Calu3 (cell line): ENCODE results near the gene IL31. TPM values are rescaled to one million over a fixed set of nuclear protein-coding genes. Genes with fewer than 3 reads are reported as not detected.

Experiments used
- BruUV-seq: library from RNA; stranded (reverse); fragments of 400-500 nt; replicated peaks from 2 replicates; lab custom pipeline; 2021; lab: Mats Ljungman, UMichigan
- CTCF ChIA-PET: fragments of 300-600 bp; sonication (Branson Sonifier 250); formaldehyde crosslinking; loops from one replicate; lab custom pipeline; 2022; ENCODE audit warnings: antibody characterized with exemption; lab: Charles Lee
- DNase-seq: peaks from one replicate; pipeline ENCODE4 v3.0.0; 2022
- H3K27ac Mint-ChIP-seq: one replicate; pipeline ENCODE4 v1.8.0; 2022; ENCODE audit warnings: mixed read lengths; ENCODE audit not compliant: unreplicated experiment
- H3K27me3 Mint-ChIP-seq: one replicate; pipeline ENCODE4 v1.8.0; 2022; ENCODE audit warnings: mixed read lengths; ENCODE audit not compliant: unreplicated experiment
- H3K36me3 Mint-ChIP-seq: one replicate; pipeline ENCODE4 v1.8.0; 2022; ENCODE audit warnings: mild to moderate bottlenecking, moderate library complexity, mixed read lengths; ENCODE audit not compliant: insufficient read depth, unreplicated experiment
- H3K4me1 Mint-ChIP-seq: one replicate; pipeline ENCODE4 v1.8.0; 2022; ENCODE audit warnings: mild to moderate bottlenecking, low read depth, mixed read lengths; ENCODE audit not compliant: unreplicated experiment
- H3K4me3 Mint-ChIP-seq: one replicate; pipeline ENCODE4 v1.8.0; 2022; ENCODE audit warnings: mild to moderate bottlenecking, low read depth, moderate library complexity, mixed read lengths; ENCODE audit not compliant: unreplicated experiment
- H3K9me3 Mint-ChIP-seq: one replicate; pipeline ENCODE4 v1.8.0; 2022; ENCODE audit warnings: low read depth, mixed read lengths; ENCODE audit not compliant: unreplicated experiment
- intact Hi-C: fragments of 100-400 bp; cut with micrococcal nuclease; formaldehyde crosslinking; loops from one replicate; pipeline ENCODE4 v1.10.0; 2022; ENCODE audit not compliant: unreplicated experiment
- total RNA-seq: library from RNA; stranded (reverse); gene quantifications from 2 replicates; pipeline ENCODE4 v1.2.3, GENCODE V29; 2022
- TF ChIP-seq, protein P1 (sequence below): fragments of 200-600 bp; IDR thresholded peaks from one replicate; pipeline ENCODE4 v1.8.0; 2022; ENCODE audit warnings: antibody characterized with exemption; ENCODE audit not compliant: unreplicated experiment

The IL31 gene
- total RNA-seq, 1 experiment from 2014 or later = not detected

DNA sequence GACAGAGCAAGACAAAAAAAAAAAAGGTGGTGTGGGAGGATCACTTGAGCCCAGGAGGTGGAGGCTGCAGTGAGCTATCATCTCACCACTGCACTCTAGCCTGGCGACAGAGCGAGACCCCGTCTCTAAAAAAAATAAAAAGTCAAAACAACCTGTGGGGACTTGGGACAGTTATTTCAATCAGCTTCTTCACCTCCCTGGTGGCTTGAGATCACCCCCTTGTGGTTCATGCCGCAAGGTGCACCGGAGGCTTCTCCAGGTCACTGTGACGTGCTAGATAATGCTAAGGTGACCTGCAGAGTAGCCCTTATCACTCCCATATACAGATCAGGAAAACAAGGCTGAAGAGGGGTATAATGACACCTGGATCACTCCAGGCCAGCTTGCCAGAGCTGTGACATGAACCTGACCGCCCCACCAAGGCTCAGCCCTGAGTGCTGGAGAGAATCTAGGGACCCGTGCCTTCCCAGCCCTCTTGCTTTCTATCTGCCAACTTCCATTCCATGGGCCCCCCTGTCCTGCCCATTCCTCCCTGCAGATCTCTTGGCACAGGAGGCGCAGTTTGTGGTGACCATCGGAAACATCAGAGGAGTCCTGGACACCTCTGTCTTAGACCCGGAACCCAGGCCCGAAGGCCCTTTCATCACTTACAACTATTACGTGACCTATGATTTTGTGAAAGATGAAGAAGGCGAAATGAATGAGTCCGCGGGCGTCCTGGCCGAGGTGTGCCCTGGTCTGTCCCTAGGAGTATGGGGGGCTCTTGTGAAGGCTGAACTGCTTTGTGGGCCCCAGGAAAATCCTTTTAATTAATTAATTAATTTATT, 17.0 kb upstream of the IL31 start:
- H3K9me3 Mint-ChIP-seq = peaks cover 6% of the 10 kb centered on the region
- peaks cover 7% of the 10 kb centered on the region for H3K36me3 Mint-ChIP-seq
- H3K27me3 Mint-ChIP-seq = peaks cover 27% of the 10 kb centered on the region
- H3K4me1 Mint-ChIP-seq = no peaks in the 10 kb centered on the region
- H3K4me3 Mint-ChIP-seq = no peak overlapping the region
- BruUV-seq = no TSS peak
- CTCF ChIA-PET = interaction anchor here (0.5 to 1.7 kb wide), 9 partner anchors 16 to 274 kb away, joined by 3 to 12 read pairs (median 3); no protein-coding TSS in a partner anchor
- DNase-seq = peak; percentile 86
- no peak overlapping the region for H3K27ac Mint-ChIP-seq
- TF ChIP-seq, protein P1, sequence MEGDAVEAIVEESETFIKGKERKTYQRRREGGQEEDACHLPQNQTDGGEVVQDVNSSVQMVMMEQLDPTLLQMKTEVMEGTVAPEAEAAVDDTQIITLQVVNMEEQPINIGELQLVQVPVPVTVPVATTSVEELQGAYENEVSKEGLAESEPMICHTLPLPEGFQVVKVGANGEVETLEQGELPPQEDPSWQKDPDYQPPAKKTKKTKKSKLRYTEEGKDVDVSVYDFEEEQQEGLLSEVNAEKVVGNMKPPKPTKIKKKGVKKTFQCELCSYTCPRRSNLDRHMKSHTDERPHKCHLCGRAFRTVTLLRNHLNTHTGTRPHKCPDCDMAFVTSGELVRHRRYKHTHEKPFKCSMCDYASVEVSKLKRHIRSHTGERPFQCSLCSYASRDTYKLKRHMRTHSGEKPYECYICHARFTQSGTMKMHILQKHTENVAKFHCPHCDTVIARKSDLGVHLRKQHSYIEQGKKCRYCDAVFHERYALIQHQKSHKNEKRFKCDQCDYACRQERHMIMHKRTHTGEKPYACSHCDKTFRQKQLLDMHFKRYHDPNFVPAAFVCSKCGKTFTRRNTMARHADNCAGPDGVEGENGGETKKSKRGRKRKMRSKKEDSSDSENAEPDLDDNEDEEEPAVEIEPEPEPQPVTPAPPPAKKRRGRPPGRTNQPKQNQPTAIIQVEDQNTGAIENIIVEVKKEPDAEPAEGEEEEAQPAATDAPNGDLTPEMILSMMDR = peak; percentile 84
- intact Hi-C loops = loop anchor here (1.0 to 10.0 kb wide), 3 partner anchors 60 to 276 kb away; partner anchors contain the start of gene CFAP251

DNA sequence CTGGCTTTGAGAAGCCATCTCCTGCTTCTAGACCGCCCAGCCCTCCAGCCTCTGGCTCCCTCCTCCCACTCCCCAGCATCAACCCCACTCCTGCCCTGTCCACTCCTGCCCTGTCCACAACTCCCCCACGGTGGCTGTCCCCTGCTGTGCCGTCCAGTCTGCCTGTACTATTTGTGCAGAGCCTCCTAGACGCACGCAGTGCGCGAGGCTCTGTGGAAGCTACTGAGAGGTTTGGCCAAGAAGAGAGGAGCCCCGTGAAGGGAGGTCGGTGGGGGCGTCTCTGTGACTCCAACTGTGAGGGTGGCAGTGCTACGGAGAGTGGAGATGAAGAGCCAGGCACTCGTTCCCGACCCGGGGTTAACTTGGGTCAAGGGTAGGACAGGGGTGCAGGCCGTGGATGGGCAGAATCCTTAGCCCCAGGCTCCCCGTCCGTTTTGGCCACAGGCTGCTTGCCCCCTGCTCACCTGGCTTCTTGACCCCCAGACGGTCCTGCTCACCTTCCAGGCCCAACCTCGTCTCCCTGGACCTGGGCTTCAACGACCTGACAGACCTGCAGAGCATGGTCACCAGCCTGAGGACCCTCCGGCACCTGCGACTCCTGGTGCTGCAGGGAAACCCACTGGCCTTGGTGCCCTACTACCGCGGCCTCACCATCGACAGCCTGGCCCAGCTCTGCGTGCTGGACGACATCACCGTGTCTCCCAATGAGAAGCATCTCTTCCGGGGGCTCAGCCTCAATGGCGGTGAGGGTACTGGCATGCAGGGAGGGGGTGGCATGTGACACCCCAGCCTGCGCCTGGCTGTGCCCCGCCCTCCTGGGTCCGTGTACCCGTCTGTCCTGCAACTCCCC, 15.8 kb upstream of the IL31 start:
- H3K4me3 Mint-ChIP-seq = no peak overlapping the region
- peaks cover 11% of the 10 kb centered on the region for H3K36me3 Mint-ChIP-seq
- intact Hi-C loops = loop anchor here (10.0 kb wide), 1 partner anchor 275 kb away; the partner anchor contains the start of gene CFAP251
- no peak for DNase-seq
- TF ChIP-seq, protein P1 = no peak
- peaks cover 21% of the 10 kb centered on the region for H3K27me3 Mint-ChIP-seq
- CTCF ChIA-PET = interaction anchor here (1.7 kb wide), 1 partner anchor 135 kb away, joined by 7 read pairs; no protein-coding TSS in a partner anchor
- H3K4me1 Mint-ChIP-seq = no peaks in the 10 kb centered on the region
- no TSS peak for BruUV-seq
- H3K9me3 Mint-ChIP-seq = no peaks in the 10 kb centered on the region
- no peak overlapping the region for H3K27ac Mint-ChIP-seq

DNA sequence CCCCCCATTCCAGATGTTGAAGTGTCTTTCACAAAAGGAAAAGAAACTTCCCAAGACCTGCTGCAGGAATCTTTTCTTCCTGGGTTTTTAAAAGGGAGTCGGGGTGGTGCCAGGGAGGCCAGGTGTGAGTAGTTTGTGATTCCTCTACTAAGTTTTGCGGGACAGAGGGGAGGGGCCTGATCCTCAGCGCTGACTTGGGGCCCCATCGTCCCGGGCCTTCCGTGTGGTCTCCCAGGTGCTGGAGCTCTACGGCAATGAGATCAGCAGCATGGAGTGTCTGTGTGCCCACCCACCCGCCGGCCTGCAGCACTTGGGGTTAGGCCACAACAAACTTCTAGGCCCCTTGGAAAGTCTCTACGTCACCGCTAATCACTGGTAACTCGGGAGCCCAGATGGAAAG, 13.4 kb upstream of the IL31 start:
- CTCF ChIA-PET = interaction anchor here (1.0 kb wide), 1 partner anchor 57 kb away, joined by 4 read pairs; no protein-coding TSS in a partner anchor

More for the DNA sequence above, 13.4 kb upstream of the IL31 start:
- Mint-ChIP-seq H3K27me3 (peaks cover 33% of the 10 kb centered on the region), H3K9me3 (no peaks in the 10 kb centered on the region), H3K36me3 (peaks cover 21% of the 10 kb centered on the region), H3K4me3 (no peak overlapping the region), H3K4me1 (no peaks in the 10 kb centered on the region), H3K27ac (no peak overlapping the region)
- TF ChIP-seq, protein P1 = no peak
- BruUV-seq = no TSS peak
- intact Hi-C loops = no loop called here
- no peak for DNase-seq
